Right atrium auricular region (tissue), 2 donors: ENCODE measurements around the gene UGCG. TPM values are rescaled to one million over a fixed set of nuclear protein-coding genes. Genes with fewer than 3 reads are reported as not detected.
"Not testable (repeated sequence)": the region's sequence is repeated elsewhere in the genome, so short reads cannot be mapped to it uniquely, and the experiment has no call there.

Source experiments
- DNase-seq: peaks from one replicate; pipeline ENCODE4 v3.0.0-alpha.2; 2019; ENCODE audit warnings: low spot score
- H3K27ac ChIP-seq, 2 donors: fragments of 200-600 bp; sonication (generic); 1 replicate in 1 of 2; 2 replicates in 1 of 2; pipeline ENCODE4 v1.5.1; 2016 to 2019
- H3K27me3 ChIP-seq, 2 donors: fragments of 200-600 bp; sonication (generic); one replicate each; pipeline versions ENCODE4 v1.5.1 to v1.6.0; 2017 to 2019
- H3K36me3 ChIP-seq: fragments of 200-600 bp; sonication (generic); one replicate; pipeline ENCODE4 v1.5.1; 2016
- H3K4me1 ChIP-seq, 2 donors: fragments of 200-600 bp; sonication (generic); one replicate each; pipeline versions ENCODE4 v1.5.1 to v1.6.0; 2017 to 2019
- H3K4me3 ChIP-seq, 2 donors: fragments of 200-600 bp; sonication (generic); 1 replicate in 1 of 2; 2 replicates in 1 of 2; pipeline ENCODE4 v1.5.1; 2017 to 2019; ENCODE audit warnings: mild to moderate bottlenecking in 1 of 2, moderate library complexity in 1 of 2
- H3K9me3 ChIP-seq, 2 donors: fragments of 200-600 bp; sonication (generic); one replicate each; pipeline ENCODE4 v1.5.1; 2019
- total RNA-seq, 2 donors: library from RNA; depleted of rRNA; stranded (reverse); fragments of >200 nt; gene quantifications; one replicate each; pipeline ENCODE4 v1.1.0, GENCODE V29; 2016
- TF ChIP-seq, protein P1 (sequence below), 2 donors: fragments of 200-600 bp; sonication (generic); IDR thresholded peaks; one replicate each; pipeline ENCODE4 v1.5.1; 2019; ENCODE audit warnings: antibody characterized with exemption in 2 of 2

UGCG gene
- total RNA-seq, 2 donors from 2014 or later: 10.3 to 10.8 TPM

DNA sequence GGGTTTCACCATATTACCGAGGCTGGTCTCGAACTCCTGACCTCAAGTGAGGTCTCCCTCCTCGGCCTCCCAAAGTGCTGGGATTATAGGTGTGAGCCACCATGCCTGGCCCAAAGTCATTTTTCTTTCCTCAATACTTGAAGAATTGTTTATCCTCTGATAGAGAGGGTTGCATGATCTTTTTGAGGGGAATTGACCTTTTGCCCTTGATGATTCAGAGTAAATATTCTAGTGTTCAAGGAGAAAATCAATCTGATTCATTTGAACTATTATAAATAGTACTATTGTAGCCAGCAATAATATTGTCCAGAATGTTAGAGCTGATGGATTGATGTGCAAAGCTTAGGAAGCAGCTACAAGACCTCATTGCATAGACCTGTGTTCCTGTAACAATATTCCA lies 47.1 kb downstream of the UGCG start:
- DNase-seq: no peak
- Histone ChIP-seq H3K36me3 (no peaks in the 10 kb centered on the region), H3K27ac (no peak overlapping the region), H3K4me1 (no peaks in the 10 kb centered on the region), H3K4me3 (no peak overlapping the region), H3K27me3 (no peaks in the 10 kb centered on the region), H3K9me3 (no peaks in the 10 kb centered on the region)
- TF ChIP-seq, protein P1, sequence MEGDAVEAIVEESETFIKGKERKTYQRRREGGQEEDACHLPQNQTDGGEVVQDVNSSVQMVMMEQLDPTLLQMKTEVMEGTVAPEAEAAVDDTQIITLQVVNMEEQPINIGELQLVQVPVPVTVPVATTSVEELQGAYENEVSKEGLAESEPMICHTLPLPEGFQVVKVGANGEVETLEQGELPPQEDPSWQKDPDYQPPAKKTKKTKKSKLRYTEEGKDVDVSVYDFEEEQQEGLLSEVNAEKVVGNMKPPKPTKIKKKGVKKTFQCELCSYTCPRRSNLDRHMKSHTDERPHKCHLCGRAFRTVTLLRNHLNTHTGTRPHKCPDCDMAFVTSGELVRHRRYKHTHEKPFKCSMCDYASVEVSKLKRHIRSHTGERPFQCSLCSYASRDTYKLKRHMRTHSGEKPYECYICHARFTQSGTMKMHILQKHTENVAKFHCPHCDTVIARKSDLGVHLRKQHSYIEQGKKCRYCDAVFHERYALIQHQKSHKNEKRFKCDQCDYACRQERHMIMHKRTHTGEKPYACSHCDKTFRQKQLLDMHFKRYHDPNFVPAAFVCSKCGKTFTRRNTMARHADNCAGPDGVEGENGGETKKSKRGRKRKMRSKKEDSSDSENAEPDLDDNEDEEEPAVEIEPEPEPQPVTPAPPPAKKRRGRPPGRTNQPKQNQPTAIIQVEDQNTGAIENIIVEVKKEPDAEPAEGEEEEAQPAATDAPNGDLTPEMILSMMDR (IDR thresholded peaks at IDR 0.05): no peak

DNA sequence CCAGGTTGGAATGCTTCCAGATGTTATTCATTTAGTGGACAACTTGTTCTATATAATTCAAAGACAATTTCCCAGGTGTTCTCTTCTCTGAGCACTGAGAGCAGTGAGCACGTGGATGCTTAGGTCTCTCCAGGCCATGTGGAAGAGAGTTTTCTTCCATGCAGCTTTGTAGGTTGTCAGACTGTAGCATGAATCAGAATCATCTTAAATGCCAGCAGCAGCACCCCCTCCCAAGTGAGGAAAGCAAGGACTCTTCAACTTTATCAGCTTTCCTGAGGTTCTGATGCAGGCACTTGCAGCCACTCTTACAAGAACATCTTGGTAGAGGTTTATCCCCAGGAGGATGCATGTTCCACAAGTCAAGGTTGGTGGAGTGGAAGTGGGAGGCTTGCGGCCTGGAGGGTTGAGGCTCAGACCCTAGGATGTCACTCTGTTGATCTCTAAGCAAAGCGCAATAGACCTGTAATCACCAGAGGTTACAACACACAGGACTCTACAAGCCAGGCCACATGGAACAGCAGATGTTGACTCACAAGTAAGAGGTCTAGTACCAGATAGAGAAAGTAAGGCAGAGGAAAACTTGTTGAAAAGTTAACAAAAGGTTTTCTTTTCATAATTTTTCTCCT lies 47.7 kb downstream of the UGCG start:
- Histone ChIP-seq H3K27ac (no peak overlapping the region), H3K4me1 (no peaks in the 10 kb centered on the region), H3K27me3 (no peaks in the 10 kb centered on the region), H3K4me3 (no peak overlapping the region), H3K36me3 (no peaks in the 10 kb centered on the region), H3K9me3 (no peaks in the 10 kb centered on the region)
- TF ChIP-seq, protein P1 (IDR thresholded peaks at IDR 0.05): no peak
- no peak for DNase-seq

DNA sequence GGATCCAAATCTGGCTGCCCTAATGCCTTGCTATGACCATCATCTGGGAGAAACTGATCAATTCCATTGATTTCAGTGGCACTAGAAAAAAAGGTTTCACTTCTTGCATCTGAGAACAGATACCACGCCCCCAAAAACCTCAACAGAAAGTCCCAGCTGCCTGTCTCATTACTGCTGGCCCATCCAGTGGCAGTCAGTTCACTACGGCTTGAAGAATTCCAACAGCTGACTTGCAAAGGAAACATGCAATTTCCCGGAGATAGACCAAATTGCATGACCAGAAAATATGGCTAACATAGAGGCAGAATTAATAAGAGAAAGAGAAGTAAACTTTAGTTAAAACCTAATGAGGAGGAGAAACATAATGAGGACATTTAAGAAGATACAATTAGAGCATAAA lies 48.6 kb downstream of the UGCG start:
- Histone ChIP-seq H3K27me3 (no peaks in the 10 kb centered on the region), H3K27ac (no peak overlapping the region), H3K36me3 (no peaks in the 10 kb centered on the region), H3K4me1 (no peaks in the 10 kb centered on the region), H3K9me3 (no peaks in the 10 kb centered on the region), H3K4me3 (no peak overlapping the region)
- TF ChIP-seq, protein P1 (IDR thresholded peaks at IDR 0.05): no peak
- DNase-seq: no peak

DNA sequence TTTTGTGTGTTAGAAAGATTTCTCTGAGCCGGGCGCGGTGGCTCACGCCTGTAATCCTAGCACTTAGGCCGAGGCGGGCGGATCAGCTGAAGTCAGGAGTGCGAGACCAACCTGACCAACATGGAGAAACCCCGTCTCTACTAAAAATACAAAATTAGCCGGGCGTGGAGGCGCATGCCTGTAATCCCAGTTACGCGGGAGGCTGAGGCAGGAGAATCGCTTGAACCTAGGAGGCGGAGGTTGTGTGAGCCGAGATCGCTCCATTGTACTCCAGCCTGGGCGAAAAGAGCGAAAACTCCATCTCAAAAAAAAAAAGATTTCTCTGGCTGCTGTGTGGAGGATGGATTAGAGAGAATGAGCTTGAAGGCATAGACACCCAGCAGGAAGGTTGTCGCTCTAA lies 51.5 kb downstream of the UGCG start:
- not testable (repeated sequence) for H3K27me3 ChIP-seq, H3K4me1 ChIP-seq, H3K9me3 ChIP-seq, DNase-seq, H3K4me3 ChIP-seq, H3K27ac ChIP-seq, H3K36me3 ChIP-seq

DNA sequence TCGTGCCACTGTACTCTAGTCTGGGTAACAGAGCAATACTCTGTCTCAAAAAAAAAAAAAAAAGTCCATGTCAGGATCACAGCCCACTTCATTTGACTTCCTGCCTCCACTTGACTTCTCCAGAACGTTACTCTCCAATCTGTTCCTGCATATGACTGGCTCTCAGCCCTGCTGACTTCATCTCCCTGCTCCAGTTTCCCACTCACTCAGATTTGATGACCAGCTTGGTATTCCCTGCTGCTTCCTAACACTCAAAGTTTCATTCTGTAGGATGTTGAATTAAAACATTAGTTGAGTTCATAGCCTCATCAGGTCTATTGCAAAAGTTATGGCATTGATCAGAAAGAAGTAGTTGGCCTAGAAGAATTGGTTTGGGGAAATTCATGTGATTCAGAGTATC lies 52.3 kb downstream of the UGCG start:
- no peak for DNase-seq
- Histone ChIP-seq H3K9me3 (no peaks in the 10 kb centered on the region), H3K4me1 (no peaks in the 10 kb centered on the region), H3K27ac (no peak overlapping the region), H3K27me3 (no peaks in the 10 kb centered on the region), H3K4me3 (no peak overlapping the region), H3K36me3 (no peaks in the 10 kb centered on the region)
- TF ChIP-seq, protein P1 (IDR thresholded peaks at IDR 0.05): no peak

DNA sequence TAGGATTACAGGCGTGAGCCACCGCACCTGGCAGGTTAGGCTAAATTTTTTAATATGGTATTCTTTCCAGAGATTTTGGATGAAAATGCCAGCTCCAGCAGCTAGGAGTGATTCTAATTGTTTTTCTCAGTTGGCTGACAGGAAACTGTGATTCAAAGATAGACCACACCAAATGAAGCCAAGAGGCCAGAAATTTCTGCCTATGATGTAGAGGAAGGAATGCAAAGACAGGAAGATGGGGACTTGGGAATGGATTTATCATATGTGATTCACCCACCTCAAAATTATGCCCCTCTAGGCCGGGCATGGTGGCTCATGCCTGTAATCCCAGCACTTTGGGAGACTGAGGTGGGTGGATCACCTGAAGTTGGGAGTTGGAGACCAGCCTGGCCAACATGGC lies 53.3 kb downstream of the UGCG start:
- H3K36me3 ChIP-seq: no peaks in the 10 kb centered on the region
- no peak for DNase-seq
- no peaks in the 10 kb centered on the region for H3K27me3 ChIP-seq
- TF ChIP-seq, protein P1 (IDR thresholded peaks at IDR 0.05): no peak
- H3K4me1 ChIP-seq: no peaks in the 10 kb centered on the region
- H3K9me3 ChIP-seq: no peaks in the 10 kb centered on the region
- H3K4me3 ChIP-seq: no peak overlapping the region
- H3K27ac ChIP-seq: no peak overlapping the region
